Colonic mucosa (tissue), 4 donors: ENCODE data around the gene SETD1A. TPM values are rescaled to one million over a fixed set of nuclear protein-coding genes. Genes with fewer than 3 reads are reported as not detected.

Experiments
- DNase-seq: peaks from one replicate; pipeline ENCODE4 v3.0.0-alpha.2; 2020
- H3K27ac ChIP-seq: fragments of 200-600 bp; one replicate; pipeline ENCODE4 v1.8.0; 2021
- H3K27me3 ChIP-seq: fragments of 200-600 bp; one replicate; pipeline ENCODE4 v1.8.0; 2021
- H3K36me3 ChIP-seq: fragments of 200-600 bp; one replicate; pipeline ENCODE4 v1.8.0; 2021
- H3K4me1 ChIP-seq: fragments of 200-600 bp; one replicate; pipeline ENCODE4 v1.8.0; 2021; ENCODE audit warnings: mild to moderate bottlenecking
- H3K4me3 ChIP-seq: fragments of 200-600 bp; one replicate; pipeline ENCODE4 v1.8.0; 2021
- H3K9ac ChIP-seq, 2 donors: one replicate each; pipeline ENCODE4 v1.7.0; 2013; ENCODE audit warnings: control low read depth in 2 of 2, low read depth in 2 of 2, low read length in 2 of 2
- H3K9me3 ChIP-seq: fragments of 200-600 bp; one replicate; pipeline ENCODE4 v1.8.0; 2021
- CTCF ChIP-seq: fragments of 200-600 bp; IDR thresholded peaks from one replicate; pipeline ENCODE4 v1.8.0; 2022; ENCODE audit warnings: antibody characterized with exemption, mild to moderate bottlenecking
- intact Hi-C: fragments of 100-400 bp; cut with DNase I; formaldehyde crosslinking; loops from one replicate; pipeline ENCODE4 v1.14.1; 2022
- total RNA-seq, 2 donors: library from RNA; stranded (reverse); fragmentation: NEBNext Ultra II Directional in 1 of 2; extraction: Animal tissue kit (Norgen Biotek cat#: 25700) in 1 of 2; gene quantifications; one replicate each; pipeline ENCODE4 v1.2.1, GENCODE V29; 2021
- donor health status: healthy.
- donor health status: DM: no; HTN: no; CAD: no.
- donor health status: DM: no; HTN: no; CAD: no.

SETD1A gene
- total RNA-seq, 2 donors from 2014 or later = 11.6 to 15.9 TPM

- no peaks in the 10 kb centered on the region for H3K36me3 ChIP-seq
- no peak for TF ChIP-seq CTCF
- H3K9ac ChIP-seq = no peak overlapping the region
- DNase-seq = no peak
- no peaks in the 10 kb centered on the region for H3K9me3 ChIP-seq
- intact Hi-C loops = no loop called here
- no peaks in the 10 kb centered on the region for H3K4me1 ChIP-seq
- H3K27ac ChIP-seq = no peak overlapping the region
- H3K4me3 ChIP-seq = no peak overlapping the region
- H3K27me3 ChIP-seq = no peaks in the 10 kb centered on the region
These were observed 33.5 kb downstream of the SETD1A start for GRCh38 chr16:30991052-30991451.

- Histone ChIP-seq H3K27me3 (no peaks in the 10 kb centered on the region), H3K4me3 (no peak overlapping the region), H3K27ac (no peak overlapping the region), H3K36me3 (no peaks in the 10 kb centered on the region), H3K9ac (no peak overlapping the region), H3K4me1 (no peaks in the 10 kb centered on the region), H3K9me3 (no peaks in the 10 kb centered on the region)
- TF ChIP-seq CTCF = no peak
- no peak for DNase-seq
- intact Hi-C loops = no loop called here
These were observed 34.8 kb downstream of the SETD1A start for GRCh38 chr16:30992276-30992780.

- Histone ChIP-seq H3K9me3 (no peaks in the 10 kb centered on the region), H3K27me3 (peaks cover 7% of the 10 kb centered on the region), H3K27ac (no peak overlapping the region), H3K4me1 (no peaks in the 10 kb centered on the region), H3K9ac (no peak overlapping the region), H3K36me3 (no peaks in the 10 kb centered on the region), H3K4me3 (no peak overlapping the region)
- intact Hi-C loops = no loop called here
- no peak for DNase-seq
- no peak for TF ChIP-seq CTCF
These were observed 35.6 kb downstream of the SETD1A start for GRCh38 chr16:30992931-30993816.

GRCh38 chr16:30995927-30996323 is 38.4 kb downstream of the SETD1A start:
- no peak for DNase-seq
- H3K36me3 ChIP-seq = no peaks in the 10 kb centered on the region
- H3K4me3 ChIP-seq = no peak overlapping the region
- TF ChIP-seq CTCF = no peak
- intact Hi-C loops = no loop called here
- H3K4me1 ChIP-seq = no peaks in the 10 kb centered on the region
- peak overlapping the region; percentile 55 for H3K27ac ChIP-seq
- no peaks in the 10 kb centered on the region for H3K9me3 ChIP-seq
- H3K9ac ChIP-seq = no peak overlapping the region
- peaks cover 7% of the 10 kb centered on the region for H3K27me3 ChIP-seq

- no peaks in the 10 kb centered on the region for H3K9me3 ChIP-seq
- no peaks in the 10 kb centered on the region for H3K36me3 ChIP-seq
- H3K27ac ChIP-seq = peak overlapping the region; percentile 55
- intact Hi-C loops = no loop called here
- H3K4me3 ChIP-seq = peak overlapping the region; percentile 36
- H3K27me3 ChIP-seq = peaks cover 7% of the 10 kb centered on the region
- peak overlapping the region; percentile 69 to 73 for H3K9ac ChIP-seq
- peak; percentile 70 for DNase-seq
- no peak for TF ChIP-seq CTCF
- H3K4me1 ChIP-seq = no peaks in the 10 kb centered on the region
These were observed 38.9 kb downstream of the SETD1A start for GRCh38 chr16:30996324-30996984.
